ENCODE results near the gene CARD14.
A peak's percentile ranks its signal among the peaks of the same experiment; 100 is the strongest.
"Not testable (repeated sequence)": the region's sequence is repeated elsewhere in the genome, so short reads cannot be mapped to it uniquely, and the experiment has no call there.

CARD14 gene

DNA sequence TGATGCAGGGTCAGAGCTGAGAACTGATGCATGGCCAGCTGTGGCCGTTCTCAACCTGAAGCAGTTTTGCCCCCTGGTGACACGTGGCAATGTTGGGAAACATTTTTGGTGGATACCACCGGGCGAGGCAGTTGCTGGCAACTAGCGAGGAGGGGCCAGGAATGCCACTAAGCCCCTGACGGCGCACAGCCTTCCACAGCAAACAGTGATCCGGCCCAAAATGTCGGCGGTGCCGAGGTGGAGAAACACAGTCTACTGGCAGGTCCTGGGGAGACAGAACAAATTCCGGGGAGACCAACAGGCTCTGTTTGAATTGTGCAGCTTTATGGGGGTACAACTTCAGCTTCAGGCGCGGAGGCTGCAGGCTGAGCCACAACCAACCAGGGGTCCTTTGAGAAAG lies 58.6 kb downstream of the CARD14 start:
- DNase-seq, result no peak

DNA sequence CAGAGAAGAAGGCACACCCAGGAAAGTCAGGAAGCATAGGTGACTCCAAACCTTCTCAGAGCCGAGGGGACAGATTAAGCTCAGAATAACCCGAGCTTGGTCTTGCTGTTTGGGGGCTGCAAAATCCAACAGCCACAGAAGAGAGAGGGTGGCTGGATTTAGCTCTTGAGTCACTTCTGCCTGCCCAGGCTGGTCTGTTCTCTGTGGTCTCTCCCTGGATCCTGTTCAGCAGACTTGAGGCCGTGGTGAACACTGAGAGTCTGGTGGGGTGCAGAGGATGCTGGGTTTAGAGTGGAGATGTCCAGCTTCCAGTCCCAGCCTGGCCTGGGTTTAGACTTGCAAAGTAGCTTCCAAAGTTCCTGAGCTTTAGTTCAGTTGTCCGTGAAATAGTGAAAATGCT lies 59.2 kb downstream of the CARD14 start:
- no peak for DNase-seq

GRCh38 chr17:80232438-80232837 lies 62.6 kb downstream of the CARD14 start:
- DNase-seq, result no peak

DNA sequence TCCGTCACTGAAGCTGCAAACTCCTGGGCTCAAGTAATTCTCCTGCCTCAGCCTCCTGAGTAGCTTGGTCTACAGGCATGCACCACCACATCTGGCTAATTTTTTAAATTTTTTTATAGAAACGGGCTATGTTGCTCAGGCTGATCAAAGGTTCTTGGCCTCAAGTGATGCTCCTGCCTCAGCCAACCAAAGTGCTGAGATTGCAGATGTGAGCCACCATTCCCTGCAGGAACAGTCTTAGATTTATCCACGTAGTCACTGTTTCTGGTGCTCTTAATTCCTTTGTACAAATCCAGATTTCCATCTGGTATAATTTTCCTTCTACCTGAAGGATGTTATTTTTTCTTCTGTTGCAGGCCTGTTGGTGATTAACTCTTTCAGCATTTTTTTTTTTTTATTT lies 63.4 kb downstream of the CARD14 start:
- no peak for DNase-seq

GRCh38 chr17:80236911-80237310 lies 67.1 kb downstream of the CARD14 start:
- DNase-seq, result no peak

DNA sequence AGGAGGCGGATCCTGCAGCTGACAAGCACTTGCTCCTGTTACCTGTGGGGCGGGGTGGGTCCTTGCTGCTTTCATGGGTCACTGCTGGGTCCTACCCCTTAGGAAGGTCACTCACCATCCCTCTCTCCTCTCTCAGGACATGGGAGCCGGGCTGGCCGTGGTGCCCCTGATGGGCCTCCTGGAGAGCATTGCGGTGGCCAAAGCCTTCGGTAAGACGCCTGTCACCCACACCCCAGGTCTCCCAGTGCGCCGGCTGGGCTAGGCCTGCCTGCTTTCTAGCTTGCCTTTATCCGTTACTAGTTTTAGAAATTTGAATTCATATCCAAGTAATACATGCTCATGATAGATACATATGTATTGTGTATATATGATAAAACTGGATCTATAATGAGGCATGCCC lies 67.6 kb downstream of the CARD14 start:
- no peak for DNase-seq

- DNase-seq, result no peak
Observed at GRCh38 chr17:80242505-80242904, 72.7 kb downstream of the CARD14 start.

- DNase-seq, result no peak
Observed at GRCh38 chr17:80243526-80244433, 74.0 kb downstream of the CARD14 start.

DNA sequence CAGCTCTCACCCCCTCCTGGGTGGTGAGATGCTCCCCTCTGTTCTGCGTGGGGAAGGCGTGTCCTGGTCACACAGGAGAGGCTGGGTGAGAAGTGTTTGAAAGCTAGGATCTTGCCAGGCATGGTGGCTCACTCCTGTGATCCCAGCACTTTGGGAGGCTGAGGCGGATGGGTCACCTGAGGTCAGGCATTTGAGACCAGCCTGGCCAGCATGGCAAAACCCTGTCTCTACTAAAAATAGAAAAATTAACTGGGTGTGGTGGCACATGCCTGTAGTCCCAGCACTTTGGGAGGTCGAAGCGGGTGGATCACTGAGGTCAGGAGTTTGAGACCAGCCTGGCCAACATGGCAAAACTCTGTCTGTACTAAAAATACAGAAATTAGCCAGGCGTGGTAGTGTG lies 74.6 kb downstream of the CARD14 start:
- not testable (repeated sequence) for DNase-seq

DNA sequence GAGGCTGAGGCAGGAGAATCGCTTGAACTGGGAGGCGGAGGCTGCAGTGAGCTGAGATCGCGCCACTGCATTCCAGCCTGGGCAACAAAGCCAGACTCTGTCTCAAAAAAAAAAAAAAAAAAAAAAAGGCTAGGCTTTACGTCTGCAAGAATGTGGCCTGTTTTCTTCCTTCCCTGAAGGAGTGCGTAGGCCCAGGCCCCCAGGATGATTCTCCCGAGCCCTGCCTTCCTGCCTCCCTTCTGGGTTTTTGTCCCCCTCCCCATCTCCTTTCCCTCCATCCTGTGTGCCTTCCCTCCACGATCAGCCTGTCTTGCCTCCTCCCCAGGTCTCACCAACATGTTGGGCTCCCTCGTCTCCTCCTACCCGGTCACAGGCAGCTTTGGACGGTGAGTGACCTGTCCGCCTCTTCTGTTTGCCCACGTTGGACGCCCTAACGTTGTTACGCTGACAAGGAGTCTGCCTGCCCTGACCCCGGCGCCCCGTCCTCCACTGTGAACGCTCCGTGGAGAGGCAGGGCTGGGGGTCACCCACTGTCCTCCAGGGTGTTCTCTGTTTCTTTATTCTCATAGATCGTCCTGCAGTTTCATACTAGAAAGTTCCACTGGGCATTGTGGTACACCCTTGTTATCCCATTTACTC lies 75.2 kb downstream of the CARD14 start:
- DNase-seq, result no peak

- no peak for DNase-seq
Observed at GRCh38 chr17:80245566-80246265, 75.9 kb downstream of the CARD14 start.

DNA sequence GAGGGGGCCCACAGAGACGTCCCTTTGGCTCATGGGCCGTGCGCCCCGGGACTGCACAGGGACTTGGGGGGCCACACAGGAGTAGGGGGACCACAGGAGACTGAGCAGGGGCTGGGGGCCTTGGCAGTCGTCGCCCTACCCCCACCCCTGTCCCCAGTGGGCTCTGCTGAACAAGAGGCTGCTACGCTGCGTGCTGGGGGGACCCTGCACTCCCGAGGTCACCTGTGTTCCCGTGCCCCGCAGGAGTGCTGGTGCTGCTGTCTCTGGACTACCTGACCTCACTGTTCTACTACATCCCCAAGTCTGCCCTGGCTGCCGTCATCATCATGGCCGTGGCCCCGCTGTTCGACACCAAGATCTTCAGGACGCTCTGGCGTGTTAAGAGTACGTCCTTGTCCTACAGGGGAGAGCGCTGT lies 76.4 kb downstream of the CARD14 start:
- no peak for DNase-seq

DNA sequence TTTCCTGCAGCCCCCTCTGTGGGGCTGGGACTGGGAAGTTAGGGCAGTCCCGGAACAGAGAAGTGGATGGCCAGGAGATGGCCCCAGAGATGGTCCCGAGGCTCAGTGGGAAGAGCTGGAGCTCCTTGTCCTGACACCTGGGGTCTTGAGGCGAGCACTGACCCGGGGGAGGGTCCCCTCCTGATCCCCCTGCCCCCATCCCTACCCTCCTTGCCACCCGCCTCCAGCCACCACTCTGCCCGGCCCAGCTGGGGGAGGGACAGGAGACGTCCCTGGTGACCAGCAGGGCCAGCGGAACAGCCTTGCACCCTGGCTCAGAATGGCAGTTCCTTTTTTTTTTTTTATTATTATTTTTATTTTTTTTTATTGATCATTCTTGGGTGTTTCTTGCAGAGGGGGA lies 76.9 kb downstream of the CARD14 start:
- DNase-seq, result no peak

DNA sequence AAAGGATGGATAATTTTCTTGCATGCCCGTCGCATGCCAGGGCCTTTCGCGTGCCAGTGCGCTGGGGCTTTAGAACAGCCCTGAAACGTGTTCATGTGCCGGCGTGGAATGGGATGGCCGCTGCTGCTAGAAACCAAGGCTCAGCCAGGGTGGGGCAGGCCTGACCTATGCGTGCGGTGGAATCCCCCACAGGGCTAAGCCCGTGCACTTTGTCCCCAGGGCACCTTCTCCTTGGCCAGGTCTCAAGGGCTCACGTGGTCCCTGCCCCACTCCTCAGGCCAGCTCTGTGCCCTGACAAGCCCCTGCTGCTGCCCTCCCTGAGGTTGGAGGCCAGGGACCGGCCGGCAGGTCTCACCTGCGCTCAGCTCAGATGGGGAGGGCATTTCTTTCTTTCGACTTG lies 77.7 kb downstream of the CARD14 start:
- no peak for DNase-seq

DNA sequence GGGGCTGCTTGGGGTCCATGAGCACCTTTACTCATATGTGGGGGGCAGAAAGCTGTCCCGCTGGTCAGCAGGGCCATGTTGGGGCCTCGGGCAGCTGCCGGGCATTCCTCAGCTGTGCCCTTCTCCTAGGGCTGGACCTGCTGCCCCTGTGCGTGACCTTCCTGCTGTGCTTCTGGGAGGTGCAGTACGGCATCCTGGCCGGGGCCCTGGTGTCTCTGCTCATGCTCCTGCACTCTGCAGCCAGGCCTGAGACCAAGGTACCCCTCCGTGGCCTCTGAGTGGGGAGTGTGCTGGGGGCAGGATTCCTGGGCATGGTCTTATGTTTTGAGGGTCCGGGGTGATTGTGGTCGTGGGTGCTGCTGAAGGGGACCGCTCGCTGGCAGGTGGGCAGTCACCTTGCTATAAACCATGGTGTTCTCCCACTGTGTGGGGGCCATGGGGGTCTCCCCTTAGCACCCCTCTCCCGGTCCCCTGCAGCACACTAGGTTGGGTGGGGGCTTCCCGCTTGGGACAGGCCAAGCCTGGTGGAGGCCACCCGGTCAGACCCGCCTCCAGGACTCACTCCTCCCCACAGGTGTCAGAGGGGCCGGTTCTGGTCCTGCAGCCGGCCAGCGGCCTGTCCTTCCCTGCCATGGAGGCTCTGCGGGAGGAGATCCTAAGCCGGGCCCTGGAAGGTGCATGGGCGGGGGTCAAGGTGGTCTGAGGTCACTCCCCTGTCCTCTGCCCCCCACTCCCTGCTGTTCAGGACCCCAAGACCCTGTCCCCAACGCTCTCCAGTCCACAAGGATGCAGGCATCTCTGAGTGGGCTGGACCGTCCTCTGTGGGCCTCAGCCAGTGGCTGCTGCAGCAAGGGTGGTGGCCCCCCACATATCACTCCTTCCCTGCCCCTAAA lies 78.4 kb downstream of the CARD14 start:
- DNase-seq, result no peak

DNA sequence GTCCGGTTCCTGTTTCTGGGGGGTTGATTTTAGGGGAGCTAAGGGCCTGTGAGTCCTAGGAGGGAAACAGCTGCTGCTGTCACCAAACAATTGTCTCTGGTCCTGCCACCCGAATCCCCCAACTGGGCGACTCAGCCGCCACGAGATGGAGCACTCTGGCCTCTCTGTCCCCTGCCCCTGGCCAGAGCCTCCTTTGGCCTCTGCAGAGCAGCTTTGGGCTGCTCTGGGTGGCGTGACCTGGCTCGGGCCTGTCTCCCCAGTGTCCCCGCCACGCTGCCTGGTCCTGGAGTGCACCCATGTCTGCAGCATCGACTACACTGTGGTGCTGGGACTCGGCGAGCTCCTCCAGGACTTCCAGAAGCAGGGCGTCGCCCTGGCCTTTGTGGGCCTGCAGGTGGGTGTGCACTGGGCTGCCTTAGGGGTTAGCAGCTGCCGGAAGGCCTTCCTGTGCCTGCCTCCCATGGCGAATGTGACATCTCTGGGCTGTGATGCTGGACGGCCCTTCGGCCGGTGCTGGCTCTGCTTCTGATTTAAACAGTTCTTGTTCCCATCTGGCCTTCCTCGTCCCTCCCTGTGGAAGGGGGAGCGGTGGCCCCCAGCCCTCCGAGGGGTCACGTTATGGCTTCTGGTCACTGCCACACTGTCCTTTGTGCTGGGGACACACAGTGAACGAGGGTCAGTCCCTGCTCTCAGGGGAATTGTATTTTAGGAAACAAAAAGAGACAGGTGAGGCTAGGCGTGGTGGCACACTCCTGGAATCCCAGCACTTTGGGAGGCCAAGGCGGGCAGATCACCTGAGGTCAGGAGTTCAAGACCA lies 79.3 kb downstream of the CARD14 start:
- DNase-seq, result no peak

GRCh38 chr17:80251966-80252365 lies 82.1 kb downstream of the CARD14 start:
- DNase-seq, result no peak

DNA sequence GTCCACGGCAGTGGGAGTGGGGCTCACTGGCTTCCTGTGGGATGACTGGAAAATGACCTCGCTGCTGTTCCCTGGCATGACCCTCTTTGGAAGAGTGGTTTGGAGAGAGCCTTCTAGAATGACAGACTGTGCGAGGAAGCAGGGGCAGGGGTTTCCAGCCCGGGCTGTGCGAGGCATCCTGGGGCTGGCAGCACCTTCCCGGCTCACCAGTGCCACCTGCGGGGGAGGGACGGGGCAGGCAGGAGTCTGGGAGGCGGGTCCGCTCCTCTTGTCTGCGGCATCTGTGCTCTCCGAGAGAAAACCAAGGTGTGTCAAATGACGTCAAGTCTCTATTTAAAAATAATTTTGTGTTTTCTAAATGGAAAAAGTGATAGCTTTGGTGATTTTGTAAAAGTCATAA lies 83.0 kb downstream of the CARD14 start:
- DNase-seq, result peak; percentile 50

- DNase-seq, result no peak
Observed at GRCh38 chr17:80253631-80254395, 84.0 kb downstream of the CARD14 start.

- no peak for DNase-seq
Observed at GRCh38 chr17:80254396-80255251, 84.8 kb downstream of the CARD14 start.
